Heart right ventricle (tissue), 16 donors: ENCODE results near the gene ZNF256. TPM values are rescaled to one million over a fixed set of nuclear protein-coding genes. Genes with fewer than 3 reads are reported as not detected.

Experiments
- ATAC-seq, 8 donors: fragments of 200-7000 bp; cut with Tn5 transposase; one replicate each; pipeline ENCODE4 v1.9.1; 2020; ENCODE audit warnings: mild to moderate bottlenecking in 8 of 8, moderate library complexity in 8 of 8, moderate number of reproducible peaks in 1 of 8
- DNase-seq, 2 donors: peaks; one replicate each; pipeline ENCODE4 v3.0.0-alpha.2; 2020
- H3K27ac ChIP-seq, 10 donors: fragments of 200-600 bp; sonication (generic) in 2 of 10; one replicate each; pipeline versions ENCODE4 v1.5.0 to v1.8.0; 2020 to 2022; ENCODE audit warnings: mild to moderate bottlenecking in 3 of 10
- H3K27me3 ChIP-seq, 7 donors: fragments of 200-600 bp; one replicate each; pipeline ENCODE4 v1.8.0; 2021 to 2022; ENCODE audit warnings: mild to moderate bottlenecking in 2 of 7
- H3K36me3 ChIP-seq, 9 donors: fragments of 200-600 bp; sonication (generic) in 1 of 9; one replicate each; pipeline versions ENCODE4 v1.5.0 to v1.8.0; 2020 to 2022; ENCODE audit warnings: mild to moderate bottlenecking in 2 of 9
- H3K4me1 ChIP-seq, 9 donors: fragments of 200-600 bp; sonication (generic) in 1 of 9; one replicate each; pipeline versions ENCODE4 v1.5.0 to v1.8.0; 2020 to 2022; ENCODE audit warnings: mild to moderate bottlenecking in 4 of 9
- H3K4me3 ChIP-seq, 10 donors: fragments of 200-600 bp; sonication (generic) in 2 of 10; one replicate each; pipeline versions ENCODE4 v1.5.0 to v1.8.0; 2020 to 2022; ENCODE audit warnings: mild to moderate bottlenecking in 7 of 10, moderate library complexity in 2 of 10
- H3K9me3 ChIP-seq, 11 donors: fragments of 200-600 bp in 10 of 11; sonication (generic) in 2 of 11; one replicate each; pipeline versions ENCODE4 v1.5.0 to v1.8.0; 2013 to 2022; ENCODE audit warnings: mild to moderate bottlenecking in 2 of 11, control low read depth in 1 of 11, moderate library complexity in 1 of 11
- CTCF ChIP-seq, 9 donors: fragments of 200-600 bp; sonication (generic) in 2 of 9; IDR thresholded peaks; one replicate each; pipeline versions ENCODE4 v1.5.0 to v1.8.0; 2021 to 2022; ENCODE audit warnings: antibody characterized with exemption in 9 of 9, mild to moderate bottlenecking in 5 of 9, moderate library complexity in 1 of 9
- WGBS, 2 donors: extraction: QIAGEN DNeasy Blood & Tissue Kit; methylation state at CpG; one replicate each; pipeline ENCODE4 v1.1.7; 2013; ENCODE audit warnings: inconsistent platforms in 1 of 2; 5-methylcytosine and 5-hydroxymethylcytosine counted together
- intact Hi-C, 10 donors: fragments of 100-400 bp; cut with DNase I; formaldehyde crosslinking; loops; one replicate each; pipeline versions ENCODE4 v1.11.1 to v1.14.2; 2022
- polyA plus RNA-seq, 2 donors: library from polyadenylated mRNA; stranded (reverse); fragments of 200-250 nt; gene quantifications; one replicate each; pipeline ENCODE4 v1.2.3, GENCODE V29; 2013
- total RNA-seq, 10 donors: library from RNA; stranded (reverse); fragmentation: NEBNext Ultra II Directional in 3 of 10; extraction: Animal tissue kit (Norgen Biotek cat#: 25700) in 3 of 10; gene quantifications; one replicate each; pipeline versions ENCODE4 v1.2.1 to v1.2.4, GENCODE V29; 2021 to 2023
- donor health status: Arrhythmogenic right ventricular cardiomyopathy.
- donor health status: ischemic (EF 13 %, LVEDD 7.1; RV severe dilation, severe dysfunction).
- donor health status: healthy with polysubstance abuse.
- donor health status: DM: no; HTN: yes; CAD: no.
- donor health status: DM: no; HTN: no; CAD: no.
- donor health status: ischemic (EF 25% LVEDD 6.9; RV normal size, moderate dysfunction).
- donor health status: ischemic (EF 25% LVEDD 5.7; RV mildly dilated, moderate dysfunction).
- donor health status: healthy.
- donor health status: DM: yes; HTN: yes; CAD: no.
- donor health status: Ischemic cardiomyopathy.
- donor health status: ischemic (EF 35%, LVEDD 5.7; RV mildly dilated, moderate dysfunction).
- donor health status: nonischemic (EF 11% LVEDD 7.7; RV severe dilation, severe dysfunction).
- donor health status: DM: yes; HTN: yes; CAD: no.
- donor health status: PGD.
- donor health status: ischemic (EF 29% LVEDD 5.4; RV normal size, mild dysfunction).
- donor health status: nonischemic (EF 23%, LVEDD 6.1; RV moderate dilation, normal function).

ZNF256 gene
- total and polyA plus RNA-seq, 12 donors = 4.9 to 14.9 (median 10.5) TPM

GRCh38 chr19:57949702-57950101, 2.2 kb upstream of the ZNF256 start:
- ATAC-seq = no peak
- intact Hi-C loops = loop anchor here in 2 of 10 donors (5.0 to 10.0 kb wide), 2 partner anchors 53 to 205 kb away; partner anchors contain the start of genes ZNF329 (in 1 of the 2) and ZNF606 (in 1 of the 2)
- Histone ChIP-seq H3K27ac (no peak overlapping the region), H3K9me3 (peaks cover 0 to 75% (median 0%) of the 10 kb centered on the region in 11 donors), H3K4me1 (peaks cover 7 to 25% (median 19%) of the 10 kb centered on the region in 9 donors), H3K27me3 (no peaks in the 10 kb centered on the region), H3K36me3 (peaks cover 0 to 2% (median 0%) of the 10 kb centered on the region in 9 donors), H3K4me3 (no peak overlapping the region)
- 92% methylated on average over 12 of the region's 12 CpGs for WGBS, 2 donors
- no peak for DNase-seq
- no peak for TF ChIP-seq CTCF (IDR thresholded peaks at IDR 0.05)

- WGBS, 2 donors = 92% methylated on average over 24 of the region's 24 CpGs
- H3K36me3 ChIP-seq = peaks cover 0 to 6% (median 2%) of the 10 kb centered on the region in 9 donors
- peaks cover 0 to 76% (median under 1%) of the 10 kb centered on the region in 11 donors for H3K9me3 ChIP-seq
- H3K4me1 ChIP-seq = peaks cover 7 to 26% (median 19%) of the 10 kb centered on the region in 9 donors
- no peak for TF ChIP-seq CTCF (IDR thresholded peaks at IDR 0.05)
- DNase-seq = no peak
- no peak overlapping the region for H3K27ac ChIP-seq
- intact Hi-C loops = loop anchor here in 2 of 10 donors (5.0 to 10.0 kb wide), 2 partner anchors 53 to 206 kb away; partner anchors contain the start of genes ZNF329 (in 1 of the 2) and ZNF606 (in 1 of the 2)
- H3K4me3 ChIP-seq = no peak overlapping the region
- no peak for ATAC-seq
- no peaks in the 10 kb centered on the region for H3K27me3 ChIP-seq
These were observed 1.8 kb upstream of the ZNF256 start for GRCh38 chr19:57949296-57949695.

- TF ChIP-seq CTCF (IDR thresholded peaks at IDR 0.05) = no peak
- Histone ChIP-seq H3K36me3 (peaks cover 1 to 27% (median 24%) of the 10 kb centered on the region in 9 donors), H3K4me3 (peak overlapping the region; percentile 79 to 98 (median 94)), H3K9me3 (peaks cover 0 to 79% (median 17%) of the 10 kb centered on the region in 11 donors), H3K27ac (peak overlapping the region; percentile 59 to 94 (median 88)), H3K4me1 (peaks cover 7 to 30% (median 19%) of the 10 kb centered on the region in 9 donors), H3K27me3 (no peaks in the 10 kb centered on the region)
- intact Hi-C loops = loop anchor here in 2 of 10 donors (5.0 to 10.0 kb wide), 2 partner anchors 55 to 208 kb away; partner anchors contain the start of genes ZNF329 (in 1 of the 2) and ZNF606 (in 1 of the 2)
- DNase-seq (no peak), ATAC-seq (peak in 5 of 8 donors; percentile 1 to 43 (median 3))
- WGBS, 2 donors = 0 to 1% methylated on average over 16 to 18 of the region's 18 CpGs
These were observed 453 bp downstream of the ZNF256 start for GRCh38 chr19:57947088-57947418.

GRCh38 chr19:57946316-57946715, 1.2 kb downstream of the ZNF256 start:
- TF ChIP-seq CTCF (IDR thresholded peaks at IDR 0.05) = no peak
- peak overlapping the region in 3 of 10 donors; percentile 88 to 94 (median 90) for H3K27ac ChIP-seq
- H3K27me3 ChIP-seq = no peaks in the 10 kb centered on the region
- WGBS, 2 donors = 53 to 66% methylated on average over 2 of the region's 2 CpGs
- peaks cover 3 to 34% (median 31%) of the 10 kb centered on the region in 9 donors for H3K36me3 ChIP-seq
- H3K9me3 ChIP-seq = peaks cover 0 to 79% (median 24%) of the 10 kb centered on the region in 11 donors
- no peak for DNase-seq
- intact Hi-C loops = loop anchor here in 2 of 10 donors (5.0 to 10.0 kb wide), 2 partner anchors 56 to 208 kb away; partner anchors contain the start of genes ZNF329 (in 1 of the 2) and ZNF606 (in 1 of the 2)
- peaks cover 7 to 30% (median 19%) of the 10 kb centered on the region in 9 donors for H3K4me1 ChIP-seq
- H3K4me3 ChIP-seq = peak overlapping the region; percentile 79 to 98 (median 94)
- no peak for ATAC-seq
